ENCODE results near the gene HPS5.
"Not testable (repeated sequence)": the region's sequence is repeated elsewhere in the genome, so short reads cannot be mapped to it uniquely, and the experiment has no call there.

HPS5 gene

DNA sequence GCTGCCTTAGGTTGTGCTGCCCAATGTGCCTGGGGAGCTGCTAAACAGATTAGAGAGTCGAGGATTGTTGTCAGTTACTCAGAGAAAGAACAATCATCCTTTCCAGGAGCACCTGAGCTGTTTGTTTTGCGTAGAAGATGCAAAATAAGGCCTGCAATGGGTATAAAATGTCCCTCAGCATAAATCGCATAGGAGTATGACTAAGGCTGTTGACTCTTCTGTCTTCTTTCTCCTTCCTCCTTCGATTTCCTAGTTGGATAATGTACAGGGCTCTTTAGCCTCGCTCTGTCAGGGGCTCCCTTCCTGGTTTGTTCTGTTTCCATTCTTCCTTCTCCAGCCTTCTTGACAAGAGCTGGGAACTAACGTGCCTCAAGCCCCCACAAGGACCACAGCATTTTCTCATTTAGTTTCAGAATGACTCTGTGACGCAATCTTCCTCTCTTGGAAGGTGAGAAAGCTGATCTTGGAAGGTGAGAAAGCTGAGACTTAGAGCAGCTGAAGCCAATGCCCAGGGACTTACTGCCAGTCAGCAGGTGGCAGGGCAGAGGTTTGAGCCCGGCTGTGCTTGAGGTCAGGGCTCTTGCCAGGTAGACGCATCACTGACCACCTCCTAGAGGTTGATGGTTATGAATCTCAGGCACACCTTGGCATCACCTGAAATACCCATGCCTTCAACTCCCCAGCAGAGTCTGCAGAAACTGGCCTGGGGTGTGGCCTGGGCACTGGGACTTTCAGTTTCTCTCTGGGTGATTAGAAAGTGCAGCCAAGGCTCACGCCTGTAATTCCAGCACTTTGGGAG is 54.4 kb downstream of the HPS5 start:
- DNase-seq, result not testable (repeated sequence)

DNA sequence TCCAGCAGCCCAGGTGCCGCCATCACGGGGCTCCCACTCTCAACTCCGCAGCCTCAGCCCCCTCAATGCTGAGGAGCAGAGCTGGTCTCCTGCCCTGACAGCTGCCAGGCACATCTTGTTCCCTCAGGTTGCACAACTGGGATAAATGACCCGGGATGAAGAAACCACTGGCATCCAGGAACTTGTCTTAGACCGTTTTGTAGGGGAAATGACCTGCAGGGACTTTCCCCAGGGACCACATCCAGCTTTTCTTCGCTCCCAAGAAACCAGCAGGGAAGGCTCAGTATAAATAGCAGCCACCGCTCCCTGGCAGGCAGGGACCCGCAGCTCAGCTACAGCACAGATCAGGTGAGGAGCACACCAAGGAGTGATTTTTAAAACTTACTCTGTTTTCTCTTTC is 56.0 kb downstream of the HPS5 start, which contains the start of gene SAA1:
Gene SAA1, plus strand, starts transcription at position 316 of the 400 bp plus-strand sequence. CDS start 624 bp downstream, outside the sequence.
- no peak for DNase-seq

DNA sequence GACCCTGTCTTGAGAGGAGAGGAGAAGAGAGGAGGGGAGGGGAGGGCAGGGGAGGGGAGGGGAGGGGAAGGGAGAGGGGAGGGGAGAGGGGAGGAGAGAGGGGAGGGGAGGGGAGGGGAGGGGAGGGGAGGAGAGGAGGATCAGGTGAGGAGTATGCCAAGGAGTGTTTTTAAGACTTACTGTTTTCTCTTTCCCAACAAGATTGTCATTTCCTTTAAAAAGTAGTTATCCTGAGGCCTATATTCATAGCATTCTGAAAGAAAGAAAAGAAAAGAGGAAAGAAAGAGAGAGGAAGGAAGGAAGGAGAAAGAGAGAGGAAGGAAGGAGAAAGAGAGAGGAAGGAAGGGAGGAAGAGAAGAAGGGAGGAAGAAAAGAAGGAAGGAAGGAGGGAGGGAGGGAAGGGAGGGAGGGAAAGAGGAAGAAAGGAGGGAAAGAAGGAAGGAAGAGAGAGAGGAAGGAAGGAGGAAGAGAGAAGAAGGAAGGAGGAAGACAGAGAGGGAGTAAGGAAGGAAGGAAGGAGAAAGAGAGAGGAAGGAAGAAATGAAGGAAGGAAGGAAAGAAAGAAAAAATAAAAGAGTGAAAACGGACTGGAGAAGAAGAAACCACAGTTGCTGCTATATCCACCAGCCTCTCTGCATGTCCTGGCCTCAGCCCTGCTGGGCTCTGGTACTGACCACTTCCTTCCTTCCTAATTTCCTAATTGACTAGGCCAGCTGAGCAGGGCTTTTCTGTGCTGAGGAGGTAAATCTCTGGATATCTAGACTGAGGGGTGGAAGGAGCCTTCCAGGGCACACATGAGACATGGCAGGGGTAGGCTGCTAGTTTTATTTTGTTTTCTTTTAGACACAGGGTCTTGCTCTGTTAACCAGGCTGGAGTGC is 57.0 kb downstream of the HPS5 start:
- no peak for DNase-seq

DNA sequence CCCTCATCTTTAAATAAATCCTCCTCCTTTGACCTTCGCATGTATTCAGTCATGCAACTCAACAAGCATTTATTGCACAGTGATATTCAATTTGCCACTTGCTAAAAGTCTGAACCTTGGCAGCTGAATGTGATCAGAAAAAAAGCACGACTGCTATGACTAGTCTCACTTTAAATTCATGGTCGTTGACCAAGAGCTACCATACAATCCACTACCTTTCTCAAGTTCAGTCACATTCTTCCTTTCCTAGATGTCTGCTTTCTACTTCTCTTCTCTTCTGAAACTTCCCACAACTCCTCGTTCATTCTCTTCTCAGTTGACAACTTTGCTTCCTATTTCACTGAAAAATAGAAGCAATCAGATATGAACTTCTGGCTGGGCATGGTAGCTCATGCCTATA is 57.9 kb downstream of the HPS5 start:
- DNase-seq, result peak; percentile 33

DNA sequence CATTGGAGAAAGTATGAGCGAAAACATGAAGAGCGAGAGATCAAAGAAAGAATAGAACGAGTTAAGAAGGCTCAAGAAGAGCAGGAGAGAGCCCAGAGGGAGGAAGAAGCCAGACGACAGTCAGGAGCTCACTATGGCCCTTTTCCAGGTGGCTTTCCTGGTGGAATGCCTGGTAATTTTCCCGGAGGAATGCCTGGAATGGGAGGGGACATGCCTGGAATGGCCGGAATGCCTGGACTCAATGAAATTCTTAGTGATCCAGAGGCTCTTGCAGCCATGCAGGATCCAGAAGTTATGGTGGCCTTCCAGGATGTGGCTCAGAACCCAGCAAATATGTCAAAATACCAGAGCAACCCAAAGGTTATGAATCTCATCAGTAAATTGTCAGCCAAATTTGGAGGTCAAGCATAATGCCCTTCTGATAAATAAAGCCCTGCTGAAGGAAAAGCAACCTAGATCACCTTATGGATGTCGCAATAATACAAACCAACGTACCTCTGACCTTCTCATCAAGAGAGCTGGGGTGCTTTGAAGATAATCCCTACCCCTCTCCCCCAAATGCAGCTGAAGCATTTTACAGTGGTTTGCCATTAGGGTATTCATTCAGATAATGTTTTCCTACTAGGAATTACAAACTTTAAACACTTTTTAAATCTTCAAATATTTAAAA is 59.1 kb downstream of the HPS5 start:
- DNase-seq, result not testable (repeated sequence)

DNA sequence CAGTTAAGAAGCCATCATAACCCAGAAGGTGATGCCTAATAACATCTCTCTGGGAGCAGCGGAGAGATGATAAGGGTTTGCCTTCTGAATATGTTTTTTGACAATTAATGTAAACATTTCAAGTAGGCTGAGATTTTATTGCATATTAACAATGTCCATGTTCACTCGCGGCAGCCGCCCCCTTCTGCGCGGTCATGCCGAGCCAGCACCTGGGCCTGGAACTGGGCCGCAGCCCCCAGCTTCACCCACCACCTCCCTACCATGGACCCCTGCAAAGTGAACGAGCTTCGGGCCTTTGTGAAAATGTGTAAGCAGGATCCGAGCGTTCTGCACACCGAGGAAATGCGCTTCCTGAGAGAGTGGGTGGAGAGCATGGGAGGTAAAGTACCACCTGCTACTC is 60.2 kb downstream of the HPS5 start:
- no peak for DNase-seq

DNA sequence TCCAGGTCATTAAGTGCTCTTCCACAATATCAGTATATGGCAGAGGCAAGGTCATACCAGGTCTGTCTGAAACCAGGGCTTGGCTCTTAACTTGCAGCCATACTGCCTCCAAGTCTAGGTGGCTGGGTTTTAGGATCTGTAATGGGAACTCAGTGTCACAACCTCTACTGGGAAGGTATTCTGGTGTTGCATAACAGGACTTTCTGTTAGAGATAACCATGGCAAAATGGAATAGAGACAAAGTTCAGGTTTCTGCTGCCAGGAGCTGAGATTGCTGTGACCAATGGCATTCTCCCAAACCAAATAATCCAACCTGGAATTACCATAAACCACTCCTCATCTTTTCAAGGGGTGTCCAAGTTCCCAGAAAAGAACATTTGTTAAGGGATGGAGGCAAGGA is 62.7 kb downstream of the HPS5 start:
- DNase-seq, result no peak

DNA sequence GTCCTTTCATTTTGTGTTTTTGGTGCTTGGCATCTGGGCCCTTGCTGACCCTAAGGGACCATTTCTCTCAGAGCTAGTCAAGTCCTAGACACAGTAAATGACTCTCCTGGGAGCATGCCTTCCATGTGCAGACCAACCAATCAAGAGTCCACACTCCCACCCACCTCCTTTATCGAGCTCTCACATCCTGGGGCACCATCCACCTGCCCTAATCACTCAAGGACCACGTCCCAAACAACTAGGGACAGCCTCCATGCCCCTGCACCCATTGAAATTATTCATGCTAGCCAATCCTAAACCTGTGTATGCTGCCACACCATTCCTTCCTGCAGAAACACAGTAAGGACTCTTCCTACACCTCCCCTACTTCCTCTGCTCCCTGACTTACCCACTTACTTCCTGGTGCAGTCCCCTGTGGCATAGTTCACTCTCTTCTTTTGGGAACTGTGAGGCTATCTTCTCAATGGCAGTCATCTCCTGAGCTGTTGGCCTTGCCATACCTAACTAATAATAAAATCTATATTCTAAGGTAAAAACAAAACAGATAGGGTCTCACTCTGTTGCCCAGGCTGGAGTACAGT is 67.1 kb downstream of the HPS5 start:
- no peak for DNase-seq

DNA sequence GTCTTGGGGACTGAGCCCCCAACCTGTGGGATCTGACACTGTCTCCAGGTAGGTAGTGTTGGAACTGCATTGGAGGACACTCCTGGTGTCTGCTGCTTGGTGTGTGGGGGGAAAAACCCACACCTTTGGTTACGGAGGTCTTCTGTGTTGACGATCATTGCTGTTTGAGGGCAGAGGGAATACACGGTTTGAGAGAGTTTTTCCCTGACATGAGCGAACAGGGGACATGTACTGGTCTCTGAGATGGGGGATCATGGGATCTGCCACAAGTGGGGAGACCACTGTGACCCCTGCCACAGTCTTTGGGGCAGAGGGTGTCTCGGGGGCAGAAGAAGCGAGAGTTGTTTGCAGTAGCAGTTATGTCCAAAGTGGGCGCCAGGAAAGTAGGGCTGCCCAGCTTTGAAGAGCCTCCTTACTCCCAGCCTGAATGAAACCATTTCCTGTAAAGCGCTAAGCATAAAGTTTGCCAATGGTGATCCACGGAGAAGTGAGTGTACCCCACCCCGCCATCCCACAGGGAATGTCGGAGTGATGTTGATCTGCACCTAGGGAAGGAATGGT is 68.1 kb downstream of the HPS5 start:
- no peak for DNase-seq

DNA sequence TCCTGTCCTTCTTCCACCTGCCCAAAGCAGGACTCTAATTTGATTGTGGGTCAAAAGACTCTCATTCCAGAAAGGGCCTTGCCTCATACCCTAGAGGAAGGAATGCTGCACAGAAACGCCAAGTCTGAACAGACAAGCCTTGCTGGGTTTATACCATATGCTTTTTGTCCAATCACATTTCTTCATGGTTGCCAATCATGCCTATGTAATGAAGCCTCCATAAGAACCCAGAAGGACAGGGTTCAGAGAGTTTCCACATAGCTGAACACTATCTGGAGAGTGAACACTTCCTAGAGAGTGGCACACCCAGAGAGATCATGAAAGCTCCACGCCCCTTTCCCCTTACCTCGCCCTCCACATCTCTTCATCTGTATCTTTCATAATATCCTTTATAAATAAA is 68.7 kb downstream of the HPS5 start:
- DNase-seq, result no peak

DNA sequence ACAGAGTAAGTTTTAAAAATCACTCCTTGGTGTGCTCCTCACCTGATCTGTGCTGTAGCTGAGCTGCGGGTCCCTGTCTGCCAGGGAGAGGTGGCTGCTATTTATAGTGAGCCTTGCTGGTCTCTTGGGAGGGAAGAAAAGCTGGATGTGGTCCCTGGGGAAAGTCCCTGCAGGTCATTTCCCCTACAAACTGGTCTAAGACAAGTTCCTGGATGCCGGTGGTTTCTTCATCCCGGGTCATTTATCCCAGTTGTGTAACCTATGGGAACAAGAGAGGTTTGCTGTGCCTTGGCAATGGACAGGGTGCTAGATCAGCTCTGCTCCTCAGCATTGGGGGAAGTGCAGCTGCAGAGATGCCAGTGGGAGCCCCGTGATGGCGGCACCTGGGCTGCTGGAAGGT is 73.4 kb downstream of the HPS5 start, which contains the start of gene SAA2:
Gene SAA2, minus strand, starts transcription at position 108 of the 400 bp plus-strand sequence. CDS start 657 bp downstream, outside the sequence.
- DNase-seq, result no peak

DNA sequence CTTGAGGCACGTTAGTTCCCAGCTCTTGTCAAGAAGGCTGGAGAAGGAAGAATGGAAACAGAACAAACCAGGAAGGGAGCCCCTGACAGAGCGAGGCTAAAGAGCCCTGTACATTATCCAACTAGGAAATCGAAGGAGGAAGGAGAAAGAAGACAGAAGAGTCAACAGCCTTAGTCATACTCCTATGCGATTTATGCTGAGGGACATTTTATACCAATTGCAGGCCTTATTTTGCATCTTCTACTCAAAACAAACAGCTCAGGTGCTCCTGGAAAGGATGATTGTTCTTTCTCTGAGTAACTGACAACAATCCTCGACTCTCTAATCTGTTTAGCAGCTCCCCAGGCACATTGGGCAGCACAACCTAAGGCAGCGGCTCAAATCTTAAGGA is 74.8 kb downstream of the HPS5 start:
- not testable (repeated sequence) for DNase-seq

DNA sequence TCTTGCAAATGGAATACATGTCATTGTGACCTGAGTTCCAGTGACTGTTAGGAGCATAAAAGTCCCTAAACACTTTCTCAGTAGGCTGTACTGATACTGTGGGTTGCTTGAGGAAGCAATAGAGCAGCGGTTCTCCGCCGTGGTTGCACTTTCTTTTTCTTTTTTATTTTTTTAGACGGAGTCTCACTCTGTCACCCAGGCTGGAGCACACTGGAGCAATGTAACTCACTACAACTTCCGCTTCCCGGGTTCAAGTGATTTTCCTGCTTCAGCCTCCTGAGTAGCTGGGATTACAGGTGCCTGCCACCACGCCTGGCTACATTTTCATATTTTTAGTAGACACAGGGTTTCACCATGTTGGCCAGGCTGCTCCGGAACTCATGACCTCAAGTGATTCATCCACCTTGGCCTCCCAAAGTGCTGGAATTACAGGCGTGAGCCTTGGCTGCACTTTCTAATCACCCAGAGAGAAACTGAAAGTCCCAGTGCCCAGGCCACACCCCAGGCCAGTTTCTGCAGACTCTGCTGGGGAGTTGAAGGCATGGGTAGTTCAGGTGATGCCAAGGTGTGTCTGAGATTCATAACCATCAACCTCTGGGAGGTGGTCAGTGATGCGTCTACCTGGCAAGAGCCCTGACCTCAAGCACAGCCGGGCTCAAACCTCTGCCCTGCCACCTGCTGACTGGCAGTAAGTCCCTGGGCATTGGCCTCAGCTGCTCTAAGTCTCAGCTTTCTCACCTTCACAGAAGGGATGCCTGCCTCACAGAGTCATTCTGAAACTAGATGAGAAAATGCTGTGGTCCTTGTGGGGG is 75.4 kb downstream of the HPS5 start:
- DNase-seq, result peak; percentile 73

DNA sequence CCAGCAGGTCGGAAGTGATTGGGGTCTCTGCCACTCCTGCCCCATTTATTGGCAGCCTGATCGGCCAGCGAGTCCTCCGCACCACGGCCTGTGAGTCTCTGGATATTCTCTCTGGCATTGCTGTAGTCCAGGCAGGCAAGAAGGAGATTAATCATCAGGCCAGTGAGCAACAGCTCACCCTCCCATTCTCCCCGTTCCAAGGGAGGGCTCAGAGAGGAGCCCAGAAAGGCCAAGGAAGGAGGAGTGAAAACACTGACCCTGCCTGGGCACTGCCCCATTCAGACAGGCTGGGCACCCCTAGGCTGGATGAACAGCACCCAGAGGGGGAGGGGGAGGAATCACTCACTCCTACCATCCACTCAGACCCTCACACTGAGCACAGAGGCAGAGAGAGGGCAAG is 76.5 kb downstream of the HPS5 start:
- no peak for DNase-seq

DNA sequence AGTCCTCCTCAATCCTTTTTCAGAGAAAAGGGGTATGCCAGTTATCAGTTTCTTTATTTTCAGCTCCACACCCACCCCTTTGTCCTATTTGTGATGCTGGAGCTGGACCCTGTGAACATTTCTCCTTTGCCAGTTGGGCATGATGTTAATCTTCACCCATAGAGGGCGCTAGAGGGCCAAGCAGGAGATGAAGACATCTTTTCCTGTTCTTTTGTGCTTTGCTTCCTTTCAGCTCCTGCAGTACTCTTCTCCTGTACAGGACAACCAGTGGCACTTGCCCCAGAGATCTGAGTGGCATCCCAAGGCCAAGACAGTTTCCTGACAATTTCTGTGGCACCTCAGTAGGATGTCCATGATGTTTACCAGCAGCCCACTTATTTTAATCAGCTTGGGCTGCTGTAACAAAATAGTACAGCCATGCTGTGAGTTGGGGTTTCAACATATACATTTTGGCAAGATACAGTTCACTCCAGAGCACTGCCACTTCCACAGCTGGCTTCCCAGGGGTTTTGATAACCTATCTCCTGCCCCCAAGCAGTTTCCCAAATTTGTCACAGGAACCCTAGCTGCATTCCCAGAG is 78.1 kb downstream of the HPS5 start:
- DNase-seq, result peak; percentile 88

DNA sequence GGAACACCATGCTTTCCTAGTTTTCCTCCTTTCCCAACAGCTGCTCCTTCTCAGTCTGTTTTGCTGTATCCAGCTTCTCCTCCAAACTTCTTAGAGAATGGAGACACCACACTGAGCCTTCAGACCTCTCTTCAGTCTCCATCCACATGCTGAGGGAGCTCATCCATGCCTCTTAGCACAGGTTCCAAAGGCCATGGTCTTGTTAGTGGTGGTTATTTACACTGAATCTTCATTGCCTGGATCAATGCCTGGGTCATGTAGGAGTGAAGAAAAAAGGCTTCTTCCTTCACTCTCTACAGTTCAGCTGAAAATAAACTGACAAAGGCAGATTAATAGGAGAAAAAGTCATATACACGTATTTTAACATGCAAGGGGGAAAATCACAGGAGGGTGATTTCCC is 82.3 kb downstream of the HPS5 start:
- DNase-seq, result no peak

DNA sequence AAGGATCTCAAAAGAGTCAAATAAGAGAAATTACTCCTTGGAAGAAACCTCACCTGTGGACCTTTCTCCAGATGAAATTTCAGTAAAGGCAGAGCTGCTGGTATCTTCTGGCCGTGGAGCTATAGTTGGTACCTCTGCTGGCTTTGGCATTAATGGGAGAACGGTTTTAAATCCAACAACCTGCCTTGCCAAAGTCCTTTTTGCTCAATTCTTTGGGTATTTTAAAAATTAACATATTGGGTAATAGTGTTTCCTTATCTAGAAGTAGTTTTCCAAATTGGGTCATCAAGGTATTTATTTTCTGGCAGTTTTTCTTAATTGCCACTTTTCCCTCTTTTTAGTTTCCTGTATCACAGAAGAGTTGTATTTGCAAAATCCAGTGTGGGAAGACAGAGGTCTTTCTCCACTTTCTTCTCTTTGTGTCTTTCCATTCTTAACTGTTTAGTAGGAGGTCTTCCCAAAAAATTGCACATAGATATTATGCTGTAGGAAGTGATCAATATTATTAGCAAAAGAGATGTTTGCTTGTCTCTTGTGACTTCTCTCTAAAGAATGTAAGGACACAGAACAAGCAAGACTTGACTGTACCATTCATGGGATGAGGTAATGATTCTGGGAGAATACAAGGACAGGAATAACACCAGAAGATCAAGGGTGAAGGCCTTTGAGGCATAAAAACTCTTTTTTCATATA is 85.1 kb downstream of the HPS5 start, which contains the start of gene SAA4:
Gene SAA4, minus strand, starts transcription at position 139 of the 693 bp plus-strand sequence. CDS start 876 bp downstream, outside the sequence.
- no peak for DNase-seq

DNA sequence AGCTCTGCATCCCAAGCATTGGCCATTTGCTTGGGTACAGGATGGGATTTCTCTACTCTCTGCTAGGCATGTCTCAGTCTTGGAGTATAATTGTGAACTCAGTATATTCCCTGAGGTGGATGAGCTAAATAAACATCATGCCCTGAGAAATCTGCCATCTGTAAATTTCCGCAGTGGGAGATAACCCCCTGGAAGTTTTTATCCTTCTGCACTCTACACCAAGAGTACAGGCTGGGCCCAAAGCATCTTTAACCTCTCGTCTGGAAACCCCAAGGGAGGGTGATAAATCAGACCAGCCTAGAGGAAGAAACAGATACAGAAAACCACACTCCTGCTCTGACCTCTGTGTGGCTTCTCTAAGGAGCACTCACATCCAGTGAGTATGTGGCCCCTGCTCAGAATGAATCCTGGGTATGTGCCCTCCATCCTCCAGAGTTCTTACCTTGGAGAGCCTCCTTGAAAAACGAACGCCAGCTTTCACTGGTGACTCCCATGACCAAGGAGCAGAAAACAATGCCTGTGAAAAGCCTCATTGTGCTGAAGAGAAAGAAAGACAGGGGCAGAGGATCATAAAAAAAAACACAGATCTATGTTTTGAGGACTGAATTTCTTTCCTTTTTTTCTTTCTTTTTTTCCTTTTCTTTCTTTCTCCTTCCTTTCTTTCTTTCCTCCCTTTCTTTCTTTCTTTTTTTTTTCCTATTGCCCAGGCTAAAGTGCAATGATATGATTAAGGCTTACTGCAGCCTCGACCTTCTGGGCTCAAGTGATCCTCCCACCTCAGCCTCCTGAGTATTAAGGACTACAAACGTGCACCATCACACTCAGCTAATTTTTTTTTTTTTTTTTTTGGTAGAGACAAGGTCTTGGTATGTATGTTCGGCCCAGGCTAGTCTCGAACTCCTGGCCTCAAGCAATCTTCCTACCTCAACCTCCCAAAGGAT is 86.3 kb downstream of the HPS5 start:
- no peak for DNase-seq

DNA sequence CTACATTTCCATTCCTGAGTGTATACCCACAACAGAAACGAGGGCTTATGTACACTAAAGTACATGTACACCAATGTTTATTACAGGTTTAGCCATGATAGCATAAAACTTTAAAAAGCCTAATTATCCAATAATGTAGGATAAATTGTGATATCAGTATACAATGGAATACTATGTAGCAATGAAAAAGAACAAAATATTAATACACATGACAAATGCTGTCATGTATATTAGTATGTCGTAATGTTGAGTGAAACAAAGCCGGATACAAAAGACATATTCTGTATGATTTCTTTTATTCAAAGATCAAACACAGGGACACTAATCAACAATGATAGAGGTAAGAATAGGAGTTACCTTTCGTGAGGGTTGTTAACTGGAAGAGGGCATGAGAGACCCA is 88.0 kb downstream of the HPS5 start:
- no peak for DNase-seq
